ENCODE measurements around the gene CCDC170.
"Not testable (repeated sequence)": the region's sequence is repeated elsewhere in the genome, so short reads cannot be mapped to it uniquely, and the experiment has no call there.

The CCDC170 gene

DNA sequence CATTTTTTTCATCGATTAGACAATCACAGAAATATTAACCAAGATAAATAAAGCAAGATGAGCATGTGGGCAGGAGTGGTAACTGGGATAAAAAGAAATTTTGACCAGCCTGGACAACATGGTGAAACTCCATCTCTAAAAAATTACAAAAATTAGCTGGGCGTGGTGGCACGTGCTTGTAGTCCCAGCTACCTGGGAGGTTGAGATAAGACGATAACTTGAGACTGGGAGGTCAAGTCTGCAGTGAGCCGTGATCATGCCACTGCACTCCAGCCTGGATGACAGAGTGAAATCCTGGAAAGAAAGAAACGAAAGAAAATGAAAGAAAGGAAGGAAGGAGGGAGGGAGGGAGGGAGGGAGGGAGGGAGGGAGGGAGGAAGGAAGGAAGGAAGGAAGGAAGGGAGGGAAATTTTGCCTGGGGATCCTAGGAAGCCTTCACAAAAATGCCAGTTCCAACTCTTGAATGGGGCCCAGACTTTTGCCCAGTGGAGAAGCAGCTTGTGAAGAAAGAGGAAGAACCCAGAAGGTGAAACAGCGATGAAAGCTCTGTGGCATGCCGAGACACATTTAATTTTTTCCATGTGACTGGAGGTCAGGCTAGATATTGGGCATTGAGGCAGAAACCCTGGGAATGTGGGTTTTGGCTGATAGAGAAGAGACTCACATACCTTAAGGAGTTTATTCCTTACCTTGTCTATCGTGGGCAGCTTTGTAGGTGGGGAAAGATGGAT is 20.3 kb downstream of the CCDC170 start:
- H3K4me3 ChIP-seq (ENCODE audit: control insufficient read depth, low read depth, low read length): no peak overlapping the region
- DNase-seq (ENCODE audit: low read depth): no peak
- TF ChIP-seq CTCF (conservative IDR thresholded peaks at IDR 0.05; ENCODE audit: control insufficient read depth, insufficient read depth, low read depth, low read length): no peak

DNA sequence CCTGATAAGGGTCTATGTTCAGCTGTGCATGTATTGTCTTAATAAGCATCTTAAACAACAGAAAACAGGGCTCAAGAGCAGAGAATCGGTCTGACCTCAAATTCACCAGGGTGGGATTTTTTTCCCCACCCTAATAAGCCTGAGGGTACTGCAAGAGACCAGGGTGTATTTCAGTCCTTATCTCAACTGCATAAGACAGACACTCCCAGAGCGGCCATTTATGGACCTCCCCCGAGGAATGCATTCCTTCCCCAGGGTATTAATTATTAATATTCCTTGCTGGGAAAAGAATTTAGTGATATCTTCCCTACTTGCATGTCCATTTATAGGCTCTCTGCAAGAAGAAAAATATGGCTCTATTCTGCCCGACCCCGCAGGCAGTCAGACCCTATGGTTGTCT is 25.2 kb downstream of the CCDC170 start:
- H3K4me3 ChIP-seq (ENCODE audit: control insufficient read depth, low read depth, low read length): not testable (repeated sequence)

GRCh38 chr6:151523034-151523433 is 29.2 kb downstream of the CCDC170 start:
- H3K4me3 ChIP-seq (ENCODE audit: control insufficient read depth, low read depth, low read length): no peak overlapping the region
- no peak for TF ChIP-seq CTCF (conservative IDR thresholded peaks at IDR 0.05; ENCODE audit: control insufficient read depth, insufficient read depth, low read depth, low read length)
- DNase-seq (ENCODE audit: low read depth): no peak

More for the DNA sequence above, 25.2 kb downstream of the CCDC170 start:
- not testable (repeated sequence) for DNase-seq (ENCODE audit: low read depth)

- no peak for TF ChIP-seq CTCF (conservative IDR thresholded peaks at IDR 0.05; ENCODE audit: control insufficient read depth, insufficient read depth, low read depth, low read length)
- H3K4me3 ChIP-seq (ENCODE audit: control insufficient read depth, low read depth, low read length): no peak overlapping the region
- DNase-seq (ENCODE audit: low read depth): no peak
Observed at GRCh38 chr6:151524059-151524458, 30.2 kb downstream of the CCDC170 start.

DNA sequence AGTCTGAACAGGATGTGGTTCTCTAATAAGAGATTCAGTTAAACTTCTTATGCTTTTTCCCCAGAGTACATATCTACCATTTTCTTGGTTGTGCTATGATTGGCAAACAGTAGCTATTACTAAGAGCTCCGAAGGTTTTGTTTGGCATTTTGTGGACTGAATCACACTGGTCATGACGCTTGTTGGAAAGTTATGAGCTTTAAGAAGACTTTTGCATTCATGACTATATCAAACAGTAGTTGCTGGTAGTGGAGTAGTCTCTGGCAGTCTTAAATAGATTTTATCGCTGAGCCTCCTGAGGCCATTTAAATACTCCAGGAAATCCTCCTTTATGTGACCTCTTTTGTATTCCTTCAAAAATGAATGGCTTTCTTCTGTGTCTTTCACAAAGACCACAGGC is 40.8 kb downstream of the CCDC170 start:
- no peak overlapping the region for H3K4me3 ChIP-seq (ENCODE audit: control insufficient read depth, low read depth, low read length)
- peak; percentile 71 for DNase-seq (ENCODE audit: low read depth)
- no peak for TF ChIP-seq CTCF (conservative IDR thresholded peaks at IDR 0.05; ENCODE audit: control insufficient read depth, insufficient read depth, low read depth, low read length)

DNA sequence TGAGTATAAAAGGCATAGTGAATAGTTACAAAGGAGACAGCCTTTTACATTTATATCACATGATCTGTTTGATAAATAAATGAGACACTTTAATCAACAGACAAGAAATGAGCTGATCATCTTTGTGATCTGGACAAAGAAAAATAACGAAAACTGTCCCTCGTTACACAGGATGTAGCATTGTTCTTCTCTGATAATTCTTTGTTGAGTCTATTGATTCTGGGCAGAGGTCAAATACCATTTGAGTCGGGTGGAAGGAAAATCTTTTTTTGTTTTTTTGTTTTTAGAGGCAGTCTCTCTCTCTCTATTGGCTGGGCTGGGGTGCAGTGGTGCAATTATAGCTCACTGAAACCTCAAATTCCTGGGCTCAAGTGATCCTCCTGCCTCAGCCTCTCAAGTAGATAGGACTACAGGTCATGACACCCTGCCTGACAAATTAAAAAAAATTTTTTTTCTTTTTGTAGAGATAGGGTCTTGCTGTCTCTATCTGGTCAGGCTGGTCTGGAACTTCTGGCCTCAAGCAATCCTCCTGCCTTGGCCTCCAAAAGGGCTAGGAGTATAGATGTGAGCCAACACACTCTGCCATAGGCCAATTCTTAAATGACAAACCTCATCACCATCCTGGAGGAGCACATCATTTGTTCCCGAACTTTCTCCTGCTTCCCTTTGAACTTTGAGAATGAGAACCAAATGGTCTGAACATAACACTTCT is 41.8 kb downstream of the CCDC170 start:
- peak; percentile 8 for DNase-seq (ENCODE audit: low read depth)
- TF ChIP-seq CTCF (conservative IDR thresholded peaks at IDR 0.05; ENCODE audit: control insufficient read depth, insufficient read depth, low read depth, low read length): no peak
- H3K4me3 ChIP-seq (ENCODE audit: control insufficient read depth, low read depth, low read length): no peak overlapping the region

GRCh38 chr6:151536188-151536479 is 42.3 kb downstream of the CCDC170 start:
- no peak overlapping the region for H3K4me3 ChIP-seq (ENCODE audit: control insufficient read depth, low read depth, low read length)
- peak; percentile 5 for DNase-seq (ENCODE audit: low read depth)
- TF ChIP-seq CTCF (conservative IDR thresholded peaks at IDR 0.05; ENCODE audit: control insufficient read depth, insufficient read depth, low read depth, low read length): no peak

Data from fibroblast of mammary gland (primary cell).